DND-41 (cell line): ENCODE data around the gene TMEM204.

Experiments used
- EZH2 ChIP-seq: IDR thresholded peaks from 3 replicates; pipeline ENCODE4 v1.6.1; 2012; ENCODE audit warnings: borderline replicate concordance, low read depth, mild to moderate bottlenecking, moderate library complexity, low read length, inconsistent platforms; ENCODE audit not compliant: severe bottlenecking
- TF ChIP-seq, protein P1 (sequence below): IDR thresholded peaks from 2 replicates; pipeline ENCODE4 v1.5.1; 2012; ENCODE audit warnings: borderline replicate concordance, low read length, moderate library complexity, mild to moderate bottlenecking; ENCODE audit not compliant: poor library complexity, severe bottlenecking; ENCODE audit errors: extremely low read depth

DNA sequence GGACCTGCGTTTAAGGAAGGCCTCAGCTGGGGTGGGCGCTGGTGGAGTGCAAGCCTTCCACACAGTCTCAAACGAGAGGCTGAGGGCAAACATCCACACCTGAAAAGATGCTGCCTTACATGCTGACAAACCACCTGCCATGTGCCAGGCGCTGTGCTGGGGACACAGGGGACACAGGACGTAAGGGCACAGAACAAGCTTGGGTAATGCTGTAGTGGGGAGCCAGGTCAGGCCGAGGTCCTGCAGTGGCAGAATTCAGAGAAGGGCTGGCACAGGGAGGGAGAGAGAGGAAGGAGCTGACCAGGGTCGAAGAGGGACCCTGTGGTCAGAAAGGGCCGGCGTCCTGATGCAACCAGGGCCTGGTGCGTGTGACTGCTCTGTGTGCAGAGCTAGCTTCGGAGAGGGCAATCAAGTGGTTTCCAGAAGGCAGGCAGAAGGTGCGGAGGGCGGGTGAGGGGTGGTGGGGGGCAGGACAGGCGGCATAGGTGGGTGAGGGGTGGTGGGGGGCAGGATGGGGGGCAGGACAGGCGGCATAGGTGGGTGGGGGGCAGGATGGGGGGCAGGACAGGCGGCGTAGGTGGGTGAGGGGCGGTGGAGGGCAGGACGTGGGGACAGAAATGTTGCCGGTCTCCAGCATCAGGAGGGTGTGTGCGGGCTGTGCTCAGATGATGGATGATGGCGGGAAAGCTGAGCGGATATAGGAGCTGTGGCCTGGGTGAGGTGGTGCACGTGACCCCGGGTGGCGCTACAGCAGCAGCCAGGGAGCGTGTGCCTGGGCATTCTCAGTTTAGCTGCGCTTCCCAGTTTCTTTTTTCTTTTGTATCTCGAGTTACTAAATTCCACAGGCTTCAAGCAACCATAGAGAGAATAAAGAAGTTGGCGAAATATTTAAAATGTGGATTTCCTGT lies 21.6 kb upstream of the TMEM204 start:
- TF ChIP-seq, protein P1, sequence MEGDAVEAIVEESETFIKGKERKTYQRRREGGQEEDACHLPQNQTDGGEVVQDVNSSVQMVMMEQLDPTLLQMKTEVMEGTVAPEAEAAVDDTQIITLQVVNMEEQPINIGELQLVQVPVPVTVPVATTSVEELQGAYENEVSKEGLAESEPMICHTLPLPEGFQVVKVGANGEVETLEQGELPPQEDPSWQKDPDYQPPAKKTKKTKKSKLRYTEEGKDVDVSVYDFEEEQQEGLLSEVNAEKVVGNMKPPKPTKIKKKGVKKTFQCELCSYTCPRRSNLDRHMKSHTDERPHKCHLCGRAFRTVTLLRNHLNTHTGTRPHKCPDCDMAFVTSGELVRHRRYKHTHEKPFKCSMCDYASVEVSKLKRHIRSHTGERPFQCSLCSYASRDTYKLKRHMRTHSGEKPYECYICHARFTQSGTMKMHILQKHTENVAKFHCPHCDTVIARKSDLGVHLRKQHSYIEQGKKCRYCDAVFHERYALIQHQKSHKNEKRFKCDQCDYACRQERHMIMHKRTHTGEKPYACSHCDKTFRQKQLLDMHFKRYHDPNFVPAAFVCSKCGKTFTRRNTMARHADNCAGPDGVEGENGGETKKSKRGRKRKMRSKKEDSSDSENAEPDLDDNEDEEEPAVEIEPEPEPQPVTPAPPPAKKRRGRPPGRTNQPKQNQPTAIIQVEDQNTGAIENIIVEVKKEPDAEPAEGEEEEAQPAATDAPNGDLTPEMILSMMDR = no peak
- no peak for TF ChIP-seq EZH2
